BLaER1 (cell line): ENCODE data around the gene EFL1.
"Not testable (repeated sequence)": the region's sequence is repeated elsewhere in the genome, so short reads cannot be mapped to it uniquely, and the experiment has no call there.

Experiments
- H3K27ac ChIP-seq: shearing (Covaris generic); formaldehyde crosslinking; 2 replicates; pipeline ENCODE4 v1.8.1; 2022
- H3K27me3 ChIP-seq: shearing (Covaris generic); formaldehyde crosslinking; 2 replicates; pipeline ENCODE4 v1.8.1; 2022
- H3K36me3 ChIP-seq: shearing (Covaris generic); formaldehyde crosslinking; 2 replicates; pipeline ENCODE4 v1.8.1; 2022
- H3K4me1 ChIP-seq: shearing (Covaris generic); formaldehyde crosslinking; 2 replicates; pipeline ENCODE4 v1.8.1; 2022
- H3K4me2 ChIP-seq: shearing (Covaris generic); formaldehyde crosslinking; 2 replicates; pipeline ENCODE4 v1.8.1; 2022
- H3K4me3 ChIP-seq: shearing (Covaris generic); formaldehyde crosslinking; 2 replicates; pipeline ENCODE4 v1.8.1; 2022
- H3K9ac ChIP-seq: shearing (Covaris generic); formaldehyde crosslinking; 2 replicates; pipeline ENCODE4 v1.8.1; 2022
- H3K9me3 ChIP-seq: shearing (Covaris generic); formaldehyde crosslinking; 2 replicates; pipeline ENCODE4 v1.8.1; 2022
- H4K20me1 ChIP-seq: shearing (Covaris generic); formaldehyde crosslinking; 2 replicates; pipeline ENCODE4 v1.8.1; 2022
- Cebpa-rat ChIP-seq: shearing (Covaris generic); IDR thresholded peaks from 2 replicates; pipeline ENCODE4 v1.8.1; 2022

The EFL1 gene

DNA sequence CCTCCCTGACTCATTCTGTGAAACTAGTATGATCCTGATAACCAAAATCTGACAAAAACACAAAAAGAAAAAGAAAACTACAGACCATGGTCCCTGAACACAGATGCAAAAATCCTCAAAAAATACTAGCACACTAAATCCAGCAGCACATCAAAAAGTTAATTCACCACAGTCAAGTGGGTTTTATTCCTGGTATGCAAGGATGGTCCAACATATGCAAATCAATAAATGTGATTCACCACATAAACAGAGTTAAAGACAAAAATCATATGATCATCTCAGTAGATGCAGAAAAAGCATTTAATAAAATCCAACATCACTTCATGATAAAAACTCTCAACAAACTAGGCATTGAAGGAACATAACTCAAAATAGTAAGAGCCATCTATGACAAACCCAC lies 12.9 kb upstream of the EFL1 start:
- no peaks in the 10 kb centered on the region for H4K20me1 ChIP-seq
- H3K4me1 ChIP-seq = no peaks in the 10 kb centered on the region
- H3K9ac ChIP-seq = no peak overlapping the region
- no peak for TF ChIP-seq Cebpa-rat
- no peaks in the 10 kb centered on the region for H3K36me3 ChIP-seq
- no peaks in the 10 kb centered on the region for H3K27me3 ChIP-seq
- no peak overlapping the region for H3K4me2 ChIP-seq
- H3K4me3 ChIP-seq = no peak overlapping the region
- peaks cover 8% of the 10 kb centered on the region for H3K9me3 ChIP-seq
- H3K27ac ChIP-seq = no peak overlapping the region

GRCh38 chr15:82272154-82272553 lies 9.6 kb upstream of the EFL1 start:
- Histone ChIP-seq H3K27me3 (no peaks in the 10 kb centered on the region), H3K4me1 (no peaks in the 10 kb centered on the region)

DNA sequence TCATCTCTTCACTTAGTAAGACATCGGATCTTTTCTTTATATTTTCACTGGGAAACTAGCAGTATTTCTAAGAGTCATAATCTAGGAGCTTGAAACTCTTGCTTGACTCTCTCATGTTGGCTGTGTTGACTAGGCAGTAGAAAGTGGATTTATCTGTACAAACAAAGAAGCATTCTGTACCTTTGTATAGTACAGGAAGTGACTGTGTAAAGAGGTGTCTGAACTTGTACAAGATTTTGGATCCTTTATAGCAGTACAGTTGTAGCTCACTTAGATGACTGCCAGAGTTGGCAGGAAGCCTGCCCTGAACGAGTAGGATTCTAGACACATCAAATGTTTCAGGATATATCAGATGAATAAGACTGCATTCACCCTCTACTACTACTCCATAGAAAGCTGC lies 5.9 kb upstream of the EFL1 start:
- not testable (repeated sequence) for H3K27ac ChIP-seq, H3K4me1 ChIP-seq, H3K4me3 ChIP-seq, H3K9ac ChIP-seq, H3K27me3 ChIP-seq, H3K36me3 ChIP-seq, H4K20me1 ChIP-seq, H3K9me3 ChIP-seq, H3K4me2 ChIP-seq

More at GRCh38 chr15:82272154-82272553, 9.6 kb upstream of the EFL1 start:
- H3K36me3 ChIP-seq = no peaks in the 10 kb centered on the region
- no peak overlapping the region for H3K4me3 ChIP-seq
- TF ChIP-seq Cebpa-rat = no peak
- H3K9me3 ChIP-seq = peaks cover 8% of the 10 kb centered on the region
- no peak overlapping the region for H3K4me2 ChIP-seq
- no peak overlapping the region for H3K9ac ChIP-seq
- no peaks in the 10 kb centered on the region for H4K20me1 ChIP-seq
- no peak overlapping the region for H3K27ac ChIP-seq

- not testable (repeated sequence) for H3K36me3 ChIP-seq, H4K20me1 ChIP-seq, H3K4me3 ChIP-seq, H3K9me3 ChIP-seq, H3K9ac ChIP-seq, H3K27me3 ChIP-seq, H3K4me2 ChIP-seq, H3K27ac ChIP-seq
- peaks cover 14% of the 10 kb centered on the region for H3K4me1 ChIP-seq
These were observed 4.6 kb upstream of the EFL1 start for GRCh38 chr15:82267137-82267536.

DNA sequence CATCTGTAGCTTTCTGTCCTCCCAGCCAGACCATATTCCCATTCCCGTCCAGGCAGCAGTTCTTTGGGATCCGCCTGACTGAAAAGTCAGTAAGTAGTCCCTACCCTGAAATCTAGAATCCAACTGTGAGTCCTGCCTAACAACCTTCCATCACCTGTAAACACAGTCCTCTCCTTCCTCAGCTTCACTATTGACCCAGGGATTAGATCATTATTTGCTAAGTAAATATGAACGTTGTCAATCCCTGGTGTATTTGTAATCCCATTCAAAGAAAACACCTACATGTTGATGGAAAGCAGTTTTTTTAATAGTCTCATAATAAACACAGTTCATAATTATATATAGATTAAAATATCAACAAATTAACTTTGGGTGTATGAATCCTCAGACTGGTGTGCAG lies 816 bp upstream of the EFL1 start:
- Histone ChIP-seq H3K27ac (no peak overlapping the region), H3K36me3 (peaks cover 14% of the 10 kb centered on the region), H3K27me3 (no peaks in the 10 kb centered on the region), H3K4me1 (peaks cover 28% of the 10 kb centered on the region), H3K4me3 (peak overlapping the region; percentile 86), H3K9ac (peak overlapping the region; percentile 78; the same call in 1 of the 2 replicates), H3K4me2 (peak overlapping the region; percentile 93), H4K20me1 (peaks cover 4% of the 10 kb centered on the region; the same call in 1 of the 2 replicates), H3K9me3 (no peaks in the 10 kb centered on the region)
- TF ChIP-seq Cebpa-rat = no peak

- Histone ChIP-seq H3K36me3 (peaks cover 28% of the 10 kb centered on the region), H3K4me2 (peak overlapping the region; percentile 93), H3K27ac (peak overlapping the region; percentile 58), H3K4me1 (peaks cover 28% of the 10 kb centered on the region), H3K9ac (peak overlapping the region; percentile 78), H3K4me3 (peak overlapping the region; percentile 86)
- H3K9me3 ChIP-seq, H3K27me3 ChIP-seq, H4K20me1 ChIP-seq: not testable (repeated sequence)
These were observed 740 bp downstream of the EFL1 start for GRCh38 chr15:82261566-82262421.

- peaks cover 13% of the 10 kb centered on the region for H3K4me1 ChIP-seq
- H3K36me3 ChIP-seq = peaks cover 43% of the 10 kb centered on the region
- not testable (repeated sequence) for H3K27me3 ChIP-seq, H3K9ac ChIP-seq, H4K20me1 ChIP-seq, H3K4me3 ChIP-seq, H3K27ac ChIP-seq, H3K9me3 ChIP-seq, H3K4me2 ChIP-seq
These were observed 14.3 kb downstream of the EFL1 start for GRCh38 chr15:82248261-82248660.

DNA sequence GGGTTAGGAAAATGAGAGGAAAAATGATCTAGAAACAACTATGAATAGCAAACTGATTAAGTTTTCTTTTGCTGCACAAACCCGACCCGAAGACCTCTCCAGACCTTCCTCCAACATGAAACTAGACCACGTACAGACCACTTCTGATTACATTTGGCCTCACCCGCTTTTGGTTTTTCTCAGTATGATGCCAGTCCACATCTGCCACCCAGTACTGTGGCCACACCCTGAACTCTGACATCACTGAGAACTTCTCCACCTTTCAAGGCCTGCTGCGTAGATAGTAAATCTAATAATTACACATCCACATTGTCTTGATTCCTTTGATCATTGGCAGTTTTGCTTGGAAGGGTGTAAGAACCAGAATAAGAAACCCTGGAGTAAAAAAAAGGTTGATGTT lies 16.6 kb downstream of the EFL1 start:
- H3K27ac ChIP-seq, H4K20me1 ChIP-seq, H3K4me2 ChIP-seq, H3K27me3 ChIP-seq, H3K9me3 ChIP-seq, H3K9ac ChIP-seq, H3K4me3 ChIP-seq: not testable (repeated sequence)
- Histone ChIP-seq H3K4me1 (peaks cover 13% of the 10 kb centered on the region), H3K36me3 (peaks cover 36% of the 10 kb centered on the region)

GRCh38 chr15:82243644-82244043 lies 18.9 kb downstream of the EFL1 start:
- H3K4me3 ChIP-seq = not testable (repeated sequence)

DNA sequence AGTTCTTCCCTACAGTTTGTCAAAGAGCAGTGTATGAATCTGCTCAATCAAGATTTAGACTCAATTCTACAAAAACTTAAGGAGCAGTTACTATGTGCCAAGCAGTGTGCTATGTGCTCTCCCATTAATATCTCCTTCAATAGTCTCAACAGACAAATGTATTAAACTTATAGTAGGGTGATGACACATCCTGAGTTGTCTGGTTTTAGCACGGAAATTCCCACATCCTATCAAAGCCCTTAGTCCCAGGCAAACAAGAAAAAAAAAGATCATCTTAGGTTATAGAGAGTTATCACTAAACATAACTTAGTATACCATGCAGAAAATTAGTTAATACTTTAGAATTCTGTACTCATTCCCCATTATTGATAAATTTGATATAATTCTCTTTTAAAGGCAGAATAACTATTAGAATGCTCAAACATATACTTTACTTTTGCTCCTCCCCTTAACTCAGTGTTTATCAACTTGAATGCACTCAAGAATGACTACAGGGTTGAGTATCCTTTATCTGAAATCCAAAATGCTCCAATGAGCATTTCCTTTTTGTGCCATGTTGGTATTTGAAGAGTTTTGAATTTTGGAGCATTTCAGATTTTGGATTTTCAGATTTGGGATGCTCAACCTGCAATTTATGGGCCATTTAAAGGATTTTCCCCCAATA lies 20.6 kb downstream of the EFL1 start:
- H3K9ac ChIP-seq, H3K4me2 ChIP-seq, H4K20me1 ChIP-seq, H3K27ac ChIP-seq, H3K4me3 ChIP-seq, H3K27me3 ChIP-seq, H3K9me3 ChIP-seq: not testable (repeated sequence)
- H3K36me3 ChIP-seq = peaks cover 60% of the 10 kb centered on the region
- peaks cover 13% of the 10 kb centered on the region for H3K4me1 ChIP-seq

More at GRCh38 chr15:82243644-82244043, 18.9 kb downstream of the EFL1 start:
- H3K27ac ChIP-seq, H3K27me3 ChIP-seq, H3K4me2 ChIP-seq, H3K9ac ChIP-seq, H3K9me3 ChIP-seq, H4K20me1 ChIP-seq: not testable (repeated sequence)
- H3K36me3 ChIP-seq = peaks cover 55% of the 10 kb centered on the region
- peaks cover 13% of the 10 kb centered on the region for H3K4me1 ChIP-seq
